H1 (cell line): ENCODE results near the gene ANKRD53. TPM values are rescaled to one million over a fixed set of nuclear protein-coding genes. Genes with fewer than 3 reads are reported as not detected.

Experiments
- CTCF ChIA-PET: fragments of 300-600 bp; sonication (Branson Sonifier 250); formaldehyde crosslinking; loops from one replicate; lab custom pipeline; 2021; ENCODE audit not compliant: partially characterized antibody; lab: Charles Lee
- POLR2A ChIA-PET: fragments of 300-600 bp; sonication (Branson Sonifier 250); formaldehyde crosslinking; loops from one replicate; lab custom pipeline; 2021; ENCODE audit warnings: inconsistent platforms; ENCODE audit not compliant: partially characterized antibody; lab: Charles Lee
- DNase-seq, 2 experiments: peaks; one replicate each; pipeline versions ENCODE4 v3.0.0 to v3.0.0-alpha.2; 2010 to 2022; ENCODE audit warnings: low spot score in 2 of 2, low read depth in 1 of 2, mixed read lengths in 1 of 2
- FAIRE-seq: peaks from 2 replicates; lab custom pipeline; 2011; peaks lifted over from hg19 to GRCh38; lab: Jason Lieb, UNC
- H2AFZ ChIP-seq: 2 replicates; pipeline ENCODE4 v1.8.1; 2012; ENCODE audit warnings: low read length, inconsistent platforms
- H2AK5ac ChIP-seq: 2 replicates; pipeline ENCODE4 v1.6.1; 2013; ENCODE audit warnings: low read depth, low read length
- H2BK120ac ChIP-seq: replicated peaks from 2 replicates; pipeline ENCODE3; 2013; ENCODE audit warnings: low read depth, low read length, inconsistent platforms
- H2BK12ac ChIP-seq: 2 replicates; pipeline ENCODE4 v1.6.1; 2013; ENCODE audit warnings: low read depth, low read length
- H2BK15ac ChIP-seq: 2 replicates; pipeline ENCODE4 v1.6.1; 2013; ENCODE audit warnings: low read length
- H2BK20ac ChIP-seq: 2 replicates; pipeline ENCODE4 v1.6.1; 2013; ENCODE audit warnings: low read length
- H2BK5ac ChIP-seq: 2 replicates; pipeline ENCODE4 v1.6.1; 2013; ENCODE audit warnings: low read depth, low read length
- H3K14ac ChIP-seq: 2 replicates; pipeline ENCODE4 v1.6.1; 2013; ENCODE audit warnings: inconsistent platforms; ENCODE audit not compliant: insufficient read length
- H3K18ac ChIP-seq: 2 replicates; pipeline ENCODE4 v1.6.1; 2013; ENCODE audit warnings: low read length; ENCODE audit errors: extremely low read depth
- H3K23ac ChIP-seq: 2 replicates; pipeline ENCODE4 v1.6.1; 2013; ENCODE audit warnings: inconsistent platforms; ENCODE audit not compliant: insufficient read length
- H3K23me2 ChIP-seq: 2 replicates; pipeline ENCODE4 v1.6.1; 2013; ENCODE audit warnings: low read depth, low read length
- H3K27ac ChIP-seq: 2 replicates; pipeline ENCODE4 v1.6.1; 2011; ENCODE audit warnings: low read depth, low read length, inconsistent platforms
- H3K27me3 ChIP-seq, 4 experiments: replicated peaks in 1 of 4; 1 replicate in 1 of 4; 2 replicates in 3 of 4; pipeline versions ENCODE4 v1.6.1 to v1.8.1; 2011 to 2013; ENCODE audit warnings: low read length in 3 of 4, mild to moderate bottlenecking in 3 of 4, inconsistent platforms in 2 of 4, mixed read lengths in 2 of 4, moderate library complexity in 1 of 4; ENCODE audit not compliant: control insufficient read depth in 3 of 4, insufficient read depth in 3 of 4; ENCODE audit errors: extremely low read depth in 1 of 4
- H3K36me3 ChIP-seq, 4 experiments: 2 replicates each; pipeline versions ENCODE4 v1.6.1 to v1.8.1; 2011 to 2013; ENCODE audit warnings: mild to moderate bottlenecking in 4 of 4, low read length in 3 of 4, moderate library complexity in 2 of 4, control low read depth in 1 of 4, inconsistent platforms in 1 of 4; ENCODE audit not compliant: insufficient read depth in 4 of 4, control insufficient read depth in 2 of 4
- H3K4ac ChIP-seq: replicated peaks from 2 replicates; pipeline ENCODE3; 2013; ENCODE audit warnings: low read length, low read depth, mixed read lengths, inconsistent platforms; ENCODE audit not compliant: insufficient read length
- H3K4me1 ChIP-seq, 4 experiments: replicated peaks in 1 of 4; 1 replicate in 1 of 4; 2 replicates in 3 of 4; pipeline versions ENCODE4 v1.6.1 to v1.8.1; 2011 to 2013; ENCODE audit warnings: low read length in 3 of 4, inconsistent platforms in 2 of 4, mixed read lengths in 1 of 4; ENCODE audit not compliant: insufficient read depth in 4 of 4, control insufficient read depth in 3 of 4
- H3K4me2 ChIP-seq, 2 experiments: 2 replicates each; pipeline versions ENCODE4 v1.6.1 to v1.8.1; 2011 to 2013; ENCODE audit warnings: low read depth in 2 of 2, low read length in 2 of 2, control low read depth in 1 of 2, inconsistent platforms in 1 of 2, mild to moderate bottlenecking in 1 of 2; ENCODE audit not compliant: insufficient read depth in 1 of 2
- H3K4me3 ChIP-seq, 4 experiments: fragments of 200-600, 300-600 bp in 1 of 4; sonication (generic), shearing (Covaris generic), sonication (Bioruptor Twin) in 1 of 4; 2 replicates each; pipeline versions ENCODE4 v1.5.1 to v1.8.1; 2011 to 2016; ENCODE audit warnings: low read length in 4 of 4, low read depth in 3 of 4, control low read depth in 2 of 4, inconsistent platforms in 2 of 4, mild to moderate bottlenecking in 2 of 4, mixed read lengths in 1 of 4, moderate library complexity in 1 of 4; ENCODE audit not compliant: insufficient read depth in 2 of 4; ENCODE audit errors: extremely low read depth in 1 of 4
- H3K56ac ChIP-seq: replicated peaks from 2 replicates; pipeline ENCODE3; 2013; ENCODE audit warnings: low read depth, mild to moderate bottlenecking, mixed read lengths, low read length, inconsistent platforms; ENCODE audit not compliant: insufficient read length
- H3K79me1 ChIP-seq: 2 replicates; pipeline ENCODE4 v1.6.1; 2013; ENCODE audit warnings: low read depth, low read length, control low read depth
- H3K79me2 ChIP-seq, 2 experiments: 2 replicates each; pipeline versions ENCODE4 v1.6.1 to v1.8.1; 2012 to 2013; ENCODE audit warnings: low read length in 2 of 2, mild to moderate bottlenecking in 2 of 2, inconsistent platforms in 1 of 2; ENCODE audit not compliant: insufficient read depth in 2 of 2, control insufficient read depth in 1 of 2
- H3K9ac ChIP-seq, 4 experiments: replicated peaks in 1 of 4; 1 replicate in 1 of 4; 2 replicates in 3 of 4; pipeline versions ENCODE4 v1.6.1 to v1.8.1; 2011 to 2013; ENCODE audit warnings: low read depth in 3 of 4, low read length in 3 of 4, control low read depth in 2 of 4, mild to moderate bottlenecking in 2 of 4, moderate library complexity in 2 of 4, inconsistent platforms in 1 of 4; ENCODE audit errors: extremely low read depth in 1 of 4
- H3K9me3 ChIP-seq, 2 experiments: 2 replicates each; pipeline versions ENCODE4 v1.6.1 to v1.8.1; 2012 to 2013; ENCODE audit warnings: mild to moderate bottlenecking in 2 of 2, moderate library complexity in 2 of 2, control low read depth in 1 of 2, inconsistent platforms in 1 of 2, low read depth in 1 of 2, low read length in 1 of 2, mixed read lengths in 1 of 2; ENCODE audit not compliant: insufficient read depth in 2 of 2
- H4K20me1 ChIP-seq, 2 experiments: replicated peaks in 1 of 2; 2 replicates each; pipeline versions ENCODE3 to v1.8.1; 2011 to 2013; ENCODE audit warnings: inconsistent platforms in 2 of 2, low read length in 2 of 2, mild to moderate bottlenecking in 1 of 2; ENCODE audit not compliant: insufficient read depth in 2 of 2, control insufficient read depth in 1 of 2
- H4K5ac ChIP-seq: 2 replicates; pipeline ENCODE4 v1.6.1; 2013; ENCODE audit warnings: low read length, low read depth, mixed read lengths, inconsistent platforms; ENCODE audit not compliant: insufficient read length
- H4K8ac ChIP-seq: 2 replicates; pipeline ENCODE4 v1.8.0; 2013; ENCODE audit warnings: mild to moderate bottlenecking, moderate library complexity, low read length, inconsistent platforms; ENCODE audit not compliant: insufficient read depth; ENCODE audit errors: extremely low read depth
- H4K91ac ChIP-seq: replicated peaks from 2 replicates; pipeline ENCODE3; 2013; ENCODE audit warnings: low read length, mixed read lengths, inconsistent platforms; ENCODE audit not compliant: insufficient read length
- CBX8 ChIP-seq: fragments of 300-800, 300-1000 bp; sonication (generic); IDR thresholded peaks from 2 replicates; pipeline ENCODE4 v1.7.1; 2016; ENCODE audit warnings: low read depth, low read length, borderline replicate concordance
- WGBS, 2 experiments: shearing (Covaris generic) in 1 of 2; methylation state at CpG; one replicate each; pipeline versions ENCODE4 v1.1.6 to v1.1.7; 2013 to 2015; ENCODE audit warnings: low lambda C conversion rate in 2 of 2, mixed read lengths in 2 of 2, inconsistent platforms in 1 of 2, low coverage in 1 of 2, missing lambda C conversion rate in 1 of 2; ENCODE audit not compliant: insufficient replicate concordance in 2 of 2, insufficient coverage in 1 of 2, insufficient read length in 1 of 2; ENCODE audit errors: extremely low coverage in 1 of 2, missing lambda C conversion rate in 1 of 2; 5-methylcytosine and 5-hydroxymethylcytosine counted together
- polyA plus RNA-seq, 7 experiments: library from polyadenylated mRNA; depleted of rRNA in 3 of 7; stranded (reverse) in 5 of 7; unstranded in 2 of 7; fragments of >200 nt in 5 of 7; fragments of 200-250 nt in 2 of 7; gene quantifications; 1 replicate in 5 of 7; 2 replicates in 1 of 7; 4 replicates in 1 of 7; pipeline versions ENCODE4 v1.2.1 to v1.2.3, GENCODE V29; 2011 to 2013; ENCODE audit warnings: missing spikeins in 2 of 7, mixed read lengths in 2 of 7
- total RNA-seq: library from RNA; stranded (reverse); fragmentation: NEBNext Ultra II Directional; extraction: Animal tissue kit (Norgen Biotek cat#: 25700); gene quantifications from 2 replicates; pipeline ENCODE4 v1.2.1, GENCODE V29; 2021

ANKRD53 gene
- total and polyA plus RNA-seq, 2 of the 8 experiments (the other 6 are each of a cell fraction or from before 2014, with no cell fraction given) = 0.39 to 0.70 TPM

GRCh38 chr2:70985956-70986355 lies 7.5 kb downstream of the ANKRD53 start:
- WGBS, 2 experiments = 73% methylated on average over 1 of the region's 1 CpG; no CpG with 5 or more reads in 1 of the 2 experiments
- H2BK15ac ChIP-seq = no peak overlapping the region
- no peak overlapping the region for H2AFZ ChIP-seq
- H3K9ac ChIP-seq = no peak overlapping the region
- no peak overlapping the region for H3K27ac ChIP-seq
- H3K23ac ChIP-seq = no peak overlapping the region
- no peak overlapping the region for H4K8ac ChIP-seq
- no peak overlapping the region for H3K4me2 ChIP-seq
- H3K4me3 ChIP-seq = no peak overlapping the region
- H3K9me3 ChIP-seq = no peaks in the 10 kb centered on the region
- no peak overlapping the region for H4K91ac ChIP-seq
- DNase-seq (no peak), FAIRE-seq (no peak)
- H4K5ac ChIP-seq = no peak overlapping the region
- H2BK12ac ChIP-seq = no peak overlapping the region
- no peaks in the 10 kb centered on the region for H3K79me1 ChIP-seq
- peaks cover 0 to 2% (median under 1%) of the 10 kb centered on the region in 4 experiments; a peak in 1 of 7 replicates for H3K27me3 ChIP-seq
- CTCF ChIA-PET = interaction anchor here (0.6 to 7.1 kb wide), 11 partner anchors 7 to 433 kb away, joined by 3 to 66 read pairs (median 17); partner anchors contain the start of genes NAGK and TEX261
- H3K36me3 ChIP-seq = peaks cover 0 to 9% (median 2%) of the 10 kb centered on the region in 4 experiments; a peak in 2 of 8 replicates
- H3K14ac ChIP-seq = no peak overlapping the region
- H4K20me1 ChIP-seq = peaks cover 0 to 6% of the 10 kb centered on the region in 2 experiments
- H3K4ac ChIP-seq = no peak overlapping the region
- H2BK20ac ChIP-seq = no peak overlapping the region
- H3K56ac ChIP-seq = no peak overlapping the region
- H2BK5ac ChIP-seq = no peak overlapping the region
- H3K18ac ChIP-seq = no peak overlapping the region
- H2BK120ac ChIP-seq = no peak overlapping the region
- peaks cover 0 to 6% (median 4%) of the 10 kb centered on the region in 4 experiments; a peak in 4 of 7 replicates for H3K4me1 ChIP-seq
- H2AK5ac ChIP-seq = no peak overlapping the region
- POLR2A ChIA-PET = no interaction called here
- no peaks in the 10 kb centered on the region for H3K23me2 ChIP-seq
- no peaks in the 10 kb centered on the region for H3K79me2 ChIP-seq
- no peak for TF ChIP-seq CBX8
